ENCODE data around the gene ZBTB42.

ZBTB42 gene

GRCh38 chr14:104845033-104845666 is 44.2 kb downstream of the ZBTB42 start:
- DNase-seq: no peak

GRCh38 chr14:104845834-104846441 is 45.0 kb downstream of the ZBTB42 start:
- no peak for DNase-seq

- DNase-seq: no peak
Observed at GRCh38 chr14:104852280-104852663, 51.4 kb downstream of the ZBTB42 start.

Data from GOT3 (cell line).